SK-MEL-5 (cell line): ENCODE measurements around the gene FDXR. TPM values are rescaled to one million over a fixed set of nuclear protein-coding genes. Genes with fewer than 3 reads are reported as not detected.

Source experiments
- DNase-seq: peaks from one replicate; pipeline ENCODE4 v3.0.0-alpha.2; 2016; ENCODE audit warnings: low read depth, low spot score
- in situ Hi-C: cut with HindIII; loops from 2 replicates; pipeline ENCODE4 v1.10.0; 2016; ENCODE audit warnings: low sequenced_read_pairs, high pct_unique_total_duplicates, low pct_unique_long_range_greater_than_20kb
- total RNA-seq: library from RNA; depleted of rRNA; stranded (reverse); fragments of >200 nt; shearing (Covaris generic); gene quantifications from 2 replicates; pipeline ENCODE4 v1.2.3, GENCODE V29; 2014

FDXR gene
- total RNA-seq, 1 experiment from 2014 or later: 42.4 TPM

- DNase-seq: no peak
- in situ Hi-C loops: no loop called here
Observed at GRCh38 chr17:74864297-74864865, 8.4 kb downstream of the FDXR start.

DNA sequence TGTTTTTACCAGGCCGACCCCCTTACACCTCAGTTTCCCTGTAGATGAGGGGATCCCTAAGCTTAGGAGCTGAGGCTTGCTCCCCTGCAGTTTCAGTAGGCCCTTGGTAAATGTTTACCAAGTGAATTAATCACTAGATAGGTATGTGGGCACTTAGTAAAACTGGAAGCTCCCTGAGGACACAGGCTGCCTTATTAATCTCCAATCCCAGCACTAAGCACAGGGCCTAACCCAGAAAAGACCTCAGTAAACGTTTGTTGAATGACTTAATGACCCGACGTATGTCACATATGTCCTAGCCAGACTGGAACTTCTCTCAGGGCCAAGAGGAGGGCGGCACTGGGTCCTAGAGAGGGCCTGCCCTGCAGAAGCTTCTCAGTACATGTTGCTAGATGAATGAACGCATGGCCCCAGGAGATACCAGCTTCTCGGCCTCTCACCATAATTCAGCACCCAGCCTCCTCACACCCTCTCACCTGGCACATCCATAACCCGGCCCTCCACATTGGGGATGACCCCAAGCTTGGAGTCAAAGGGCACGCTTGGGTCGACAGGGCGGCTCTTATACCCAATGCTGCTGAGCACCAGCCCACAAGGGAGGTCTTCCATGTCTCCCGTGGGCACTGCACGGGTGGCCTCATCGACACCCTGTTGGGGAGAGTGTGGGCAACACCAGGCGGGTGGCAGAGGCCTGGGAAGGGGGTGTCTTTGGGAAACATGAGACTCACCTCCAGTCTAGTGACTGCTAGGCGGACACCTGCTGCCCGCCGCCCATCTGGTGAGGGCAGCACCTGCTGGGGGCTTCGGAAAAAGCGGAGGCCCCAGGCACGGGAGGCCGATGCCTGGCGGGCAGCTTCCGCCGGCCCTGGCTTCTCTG lies 9.1 kb downstream of the FDXR start:
- in situ Hi-C loops: no loop called here
- DNase-seq: no peak

DNA sequence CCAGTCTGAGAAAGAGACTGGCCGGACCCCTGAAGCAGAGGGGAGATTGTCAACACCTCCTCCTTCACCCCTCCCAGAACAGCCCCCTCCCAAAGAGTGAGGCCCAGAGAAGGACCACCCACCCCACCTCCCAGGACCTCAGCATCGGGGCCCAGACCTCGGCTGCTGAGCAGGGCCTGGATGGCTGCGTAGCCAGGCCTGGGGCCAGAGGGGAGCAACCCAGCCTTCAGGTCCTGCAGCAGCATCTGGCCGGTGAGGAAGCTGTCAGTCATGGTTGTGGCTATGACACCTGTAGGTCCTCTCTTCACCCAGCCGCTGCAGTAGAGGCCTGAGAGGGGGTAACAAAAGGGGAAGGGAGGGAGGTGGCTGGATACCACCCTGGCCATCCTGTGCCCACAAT lies 9.9 kb downstream of the FDXR start:
- in situ Hi-C loops: no loop called here
- no peak for DNase-seq

GRCh38 chr17:74862108-74862901 lies 10.5 kb downstream of the FDXR start:
- in situ Hi-C loops: no loop called here
- peak; percentile 84 for DNase-seq

DNA sequence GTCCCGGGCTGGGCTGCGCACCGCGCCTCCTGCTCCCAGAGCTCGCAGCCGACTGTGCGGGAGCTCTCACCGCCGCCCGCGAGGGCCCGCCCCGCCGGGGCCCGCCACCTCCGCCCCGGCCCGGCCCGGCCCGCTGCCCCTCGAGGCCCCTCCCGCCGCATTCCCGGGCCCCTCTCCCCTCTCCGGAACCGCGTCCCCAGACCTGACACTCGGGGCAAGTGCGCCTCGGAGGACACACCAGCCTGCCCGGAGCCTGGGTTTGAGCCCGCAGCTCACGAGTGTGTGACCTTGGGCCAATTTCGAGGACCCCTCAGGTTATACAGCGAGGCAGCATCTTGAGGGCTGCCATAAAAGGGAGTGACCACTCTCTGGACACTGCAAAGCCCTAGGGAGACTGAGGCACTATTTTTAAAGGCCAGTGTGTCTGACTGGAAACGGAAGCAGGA lies 11.1 kb downstream of the FDXR start:
- DNase-seq: no peak
- in situ Hi-C loops: no loop called here

GRCh38 chr17:74860872-74861661 lies 11.7 kb downstream of the FDXR start:
- in situ Hi-C loops: no loop called here
- DNase-seq: no peak

- in situ Hi-C loops: no loop called here
- DNase-seq: no peak
Observed at GRCh38 chr17:74860229-74860871, 12.4 kb downstream of the FDXR start.

DNA sequence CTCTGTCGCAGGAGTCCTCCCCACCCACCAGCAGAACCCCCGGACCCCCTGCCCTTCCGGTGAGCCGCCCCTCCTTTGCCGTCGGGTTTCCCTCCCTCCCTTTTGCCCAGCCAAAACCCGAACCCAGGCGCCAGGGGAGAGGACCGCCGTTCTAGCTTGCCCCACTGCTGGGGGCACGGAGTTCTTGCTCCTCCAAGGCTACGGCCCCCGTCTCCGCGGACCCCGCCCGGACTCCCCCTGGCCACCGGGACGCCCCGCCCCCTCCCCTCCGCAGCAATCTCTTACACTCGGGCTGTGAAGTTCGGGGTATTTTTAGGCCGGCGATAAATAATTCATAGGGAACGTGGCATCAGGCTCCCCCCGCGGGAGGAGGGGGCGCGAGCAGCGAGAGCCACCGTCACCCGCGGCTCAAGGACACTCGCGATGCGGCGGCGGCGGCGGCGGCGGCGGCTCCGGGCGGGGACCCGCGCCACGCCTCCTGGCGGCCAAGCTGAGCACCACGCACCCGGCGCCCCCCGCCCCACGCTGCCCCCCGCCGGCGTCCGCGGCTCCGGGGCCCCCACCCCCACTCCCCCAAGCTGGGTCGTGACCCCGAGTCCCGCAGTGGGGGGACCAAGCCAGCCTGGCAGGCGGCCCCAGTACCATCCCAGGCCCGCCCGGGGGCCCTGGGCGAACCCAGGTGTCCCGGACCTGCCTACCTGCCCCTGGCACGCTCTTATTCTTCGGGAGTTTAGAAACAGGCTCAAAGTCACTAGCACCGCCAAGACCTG lies 13.2 kb downstream of the FDXR start, which contains the start of gene GRIN2C:
TSS of gene GRIN2C (minus strand) at position 427 of the 770 bp plus-strand sequence. CDS start 4,793 bp downstream, outside the sequence.
- in situ Hi-C loops: no loop called here
- DNase-seq: no peak

DNA sequence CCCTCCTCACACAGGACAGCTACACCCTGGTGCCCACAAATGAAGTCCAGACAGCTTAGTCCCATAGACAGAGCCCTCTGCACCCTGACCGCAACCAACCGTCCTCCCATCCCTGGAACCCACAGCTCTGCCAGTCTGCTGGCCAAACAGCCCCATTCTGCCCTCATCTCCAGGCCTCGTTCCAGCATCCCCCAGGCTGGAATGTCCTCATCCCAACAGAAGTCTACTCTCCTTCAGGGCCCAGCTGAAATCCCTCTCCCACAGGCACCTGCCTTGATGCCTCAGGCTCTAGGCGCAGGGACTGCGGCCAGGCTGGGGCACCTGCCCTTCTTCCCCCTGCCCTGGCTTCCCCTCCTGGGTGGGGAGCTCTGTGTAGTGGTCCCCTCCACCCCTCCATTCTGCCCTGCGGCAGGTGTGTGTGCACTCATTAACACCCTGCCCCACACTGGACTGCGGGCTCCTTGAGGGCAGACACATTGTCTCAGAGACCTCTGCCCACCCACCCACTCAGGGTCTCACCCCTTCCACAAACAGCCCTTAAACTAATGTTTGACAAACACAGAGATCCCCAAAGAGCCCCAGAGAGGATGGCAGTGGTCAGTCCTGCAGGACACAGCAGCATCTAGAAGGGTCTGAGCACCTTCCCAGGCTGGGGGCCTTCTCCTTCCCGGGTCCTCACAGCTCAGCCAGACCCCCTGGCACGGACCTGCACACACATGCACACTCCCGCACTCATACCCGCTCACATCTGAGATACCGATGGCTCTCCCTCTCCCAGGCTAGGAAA lies 13.9 kb downstream of the FDXR start:
- in situ Hi-C loops: no loop called here
- DNase-seq: no peak

DNA sequence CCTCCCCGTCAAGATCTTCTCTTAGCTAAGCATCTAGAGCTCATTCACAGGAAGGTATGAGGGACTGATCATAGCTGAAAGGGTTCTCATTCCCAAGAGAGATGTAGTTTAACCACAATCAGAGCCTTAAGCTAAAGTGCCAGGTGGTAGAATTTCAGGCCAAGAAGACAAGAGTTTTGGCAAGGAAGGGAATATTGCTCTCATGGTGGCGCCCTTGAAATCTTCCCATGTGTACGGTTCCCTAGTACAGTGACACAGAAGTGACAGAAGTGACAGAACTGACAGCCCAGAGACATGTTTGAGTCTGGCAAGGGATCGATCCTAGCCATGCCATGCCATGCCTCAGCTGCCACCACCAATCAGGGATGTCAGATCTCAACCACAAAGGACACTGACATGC lies 15.6 kb downstream of the FDXR start:
- in situ Hi-C loops: no loop called here
- DNase-seq: no peak

DNA sequence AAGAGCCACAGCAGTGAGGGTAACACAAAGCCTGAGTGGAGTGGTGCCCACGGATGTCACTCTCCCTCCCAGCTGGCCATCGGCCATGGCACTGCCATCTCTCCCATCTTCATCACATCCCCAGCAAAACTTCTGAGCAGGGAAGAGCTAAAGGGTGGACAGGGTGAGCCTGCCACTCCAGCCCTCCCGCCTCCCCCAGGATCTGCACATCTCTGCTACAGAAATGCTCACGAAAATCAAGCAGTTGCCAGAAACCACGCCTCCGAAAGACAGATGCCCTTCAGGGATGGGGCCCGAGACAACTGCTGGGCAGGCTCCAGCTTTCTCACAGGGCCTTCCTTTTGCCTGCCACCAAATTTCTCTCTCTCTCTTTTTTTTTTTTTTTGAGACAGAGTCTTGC lies 16.7 kb downstream of the FDXR start:
- in situ Hi-C loops: no loop called here

GRCh38 chr17:74855323-74855722 lies 17.5 kb downstream of the FDXR start:
- no peak for DNase-seq
- in situ Hi-C loops: no loop called here

More for the DNA sequence above, 16.7 kb downstream of the FDXR start:
- no peak for DNase-seq

GRCh38 chr17:74854792-74855191 lies 18.0 kb downstream of the FDXR start:
- no peak for DNase-seq
- in situ Hi-C loops: no loop called here

DNA sequence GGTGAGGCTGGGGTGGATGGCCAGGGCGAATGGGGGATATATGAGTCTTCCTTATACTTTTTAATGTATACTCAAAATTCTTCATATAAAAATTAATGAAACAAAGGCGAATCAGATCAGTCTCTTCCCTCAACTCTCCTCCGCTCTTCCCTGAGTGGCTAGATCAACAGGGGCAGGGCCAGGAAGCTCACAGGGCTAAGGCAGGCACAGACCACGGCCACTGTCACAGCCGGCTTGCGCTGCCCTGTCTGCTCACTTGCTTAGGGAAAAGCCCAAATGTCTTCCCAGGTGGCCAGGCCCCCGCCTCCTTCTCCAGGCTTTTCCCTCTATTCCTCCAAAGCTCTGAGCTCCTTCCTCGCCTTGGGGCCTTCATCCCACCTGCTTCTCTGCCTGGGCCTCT lies 19.1 kb downstream of the FDXR start:
- in situ Hi-C loops: no loop called here
- no peak for DNase-seq

DNA sequence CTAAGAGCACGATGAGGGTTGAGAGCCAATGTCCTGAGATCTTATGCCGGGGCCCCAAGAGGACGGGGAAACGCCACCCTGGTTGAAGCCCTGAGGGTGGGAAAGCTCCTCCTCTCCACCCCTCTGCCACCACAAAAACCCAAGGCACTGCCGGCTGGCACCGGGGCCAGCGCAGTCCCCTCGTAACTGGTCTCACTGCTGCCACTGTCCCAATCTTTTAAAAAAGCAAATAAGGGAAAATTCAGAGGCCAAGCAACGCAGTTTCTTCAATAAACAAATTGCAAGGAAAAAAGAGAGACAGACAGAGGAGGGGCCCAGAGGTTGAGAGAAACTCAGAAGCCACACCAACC lies 19.8 kb downstream of the FDXR start:
- DNase-seq: no peak
- in situ Hi-C loops: no loop called here
